NCI-H1092 (cell line): Measurements from ENCODE around the gene MICAL3.
A peak's percentile ranks its signal among the peaks of the same experiment; 100 is the strongest.
"Not testable (repeated sequence)": the region's sequence is repeated elsewhere in the genome, so short reads cannot be mapped to it uniquely, and the experiment has no call there.

Experiments
- DNase-seq: peaks from one replicate; lab custom pipeline; 2025; lab: John Stamatoyannopoulos, UW

MICAL3 gene

DNA sequence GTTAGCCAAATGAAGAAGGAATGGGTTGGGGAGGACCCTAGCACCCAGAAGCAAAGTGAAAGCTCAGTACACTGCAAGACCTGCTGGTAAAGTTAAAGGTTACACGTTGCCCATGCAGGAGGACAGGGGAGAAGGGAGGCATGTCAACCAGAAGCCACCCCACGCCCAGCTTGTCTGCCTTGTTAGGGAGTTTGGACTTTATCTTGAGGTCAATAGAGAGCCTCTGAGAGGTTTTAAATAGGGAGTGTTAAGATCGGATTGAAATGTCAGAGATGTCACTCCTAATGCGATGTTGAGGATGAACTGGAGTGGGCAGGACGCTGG, 34.7 kb upstream of the MICAL3 start:
- no peak for DNase-seq

DNA sequence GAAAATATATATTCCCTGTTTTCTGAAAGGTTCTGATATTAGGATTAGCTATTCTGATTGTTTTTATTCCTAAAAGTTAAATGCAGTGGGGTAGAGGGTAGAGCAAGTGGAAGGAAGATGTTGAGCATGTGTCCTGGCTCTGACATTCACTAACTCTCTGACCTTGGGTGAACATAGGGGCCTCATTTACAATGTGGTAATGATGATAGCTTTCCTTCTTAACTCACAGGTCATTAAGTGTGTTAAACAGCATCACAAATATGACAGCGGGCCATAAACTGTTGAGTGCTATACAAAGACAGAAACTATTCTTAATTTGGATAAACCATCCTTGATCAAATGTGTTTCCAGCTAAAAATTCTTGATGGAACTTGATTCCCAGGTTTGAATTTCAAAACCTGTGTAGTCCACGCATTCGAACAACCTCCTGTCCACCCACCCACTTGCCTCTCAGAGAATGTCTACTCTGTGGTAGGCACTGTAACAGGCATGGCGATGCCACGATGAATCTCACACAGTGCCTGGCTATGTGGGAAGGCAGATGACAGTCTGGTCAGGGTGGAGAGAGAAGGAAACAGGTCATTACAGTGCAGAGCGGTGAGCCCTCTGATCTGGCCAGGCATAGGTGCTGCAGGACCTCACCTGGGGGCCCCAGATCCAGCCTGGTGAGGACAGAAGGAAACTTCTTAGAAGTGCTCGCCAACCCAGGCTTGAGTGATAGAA, 34.2 kb upstream of the MICAL3 start:
- DNase-seq, result no peak

DNA sequence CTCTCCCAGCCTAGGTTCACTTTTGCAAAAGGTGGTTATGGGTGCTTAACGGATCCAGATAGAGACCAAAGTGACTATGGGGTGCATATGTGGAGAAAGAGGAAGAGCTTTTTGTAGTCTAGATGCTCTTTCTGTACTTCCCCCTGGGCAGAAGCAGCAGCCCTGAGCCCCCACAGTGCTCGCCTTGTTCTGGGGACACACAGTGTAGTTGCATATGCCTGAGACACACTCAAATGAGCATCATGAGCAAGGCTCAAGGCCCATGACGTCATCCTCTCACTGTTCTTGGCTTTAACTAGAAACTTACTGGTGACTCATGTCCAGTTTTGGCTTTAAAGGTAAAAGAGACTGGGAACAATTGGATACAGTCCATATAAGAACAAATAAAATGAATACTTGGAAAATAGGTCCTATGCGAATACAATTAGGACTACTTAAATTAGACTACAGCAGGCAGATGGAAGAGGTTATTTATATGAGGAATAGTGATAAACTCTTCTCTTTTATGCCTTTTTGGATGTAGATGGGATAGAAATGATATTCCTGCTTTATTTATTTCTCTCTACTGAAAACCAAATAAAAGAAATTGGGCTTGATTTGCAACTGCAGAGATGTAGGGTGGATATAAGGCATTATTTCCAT, 33.3 kb upstream of the MICAL3 start:
- DNase-seq, result no peak

DNA sequence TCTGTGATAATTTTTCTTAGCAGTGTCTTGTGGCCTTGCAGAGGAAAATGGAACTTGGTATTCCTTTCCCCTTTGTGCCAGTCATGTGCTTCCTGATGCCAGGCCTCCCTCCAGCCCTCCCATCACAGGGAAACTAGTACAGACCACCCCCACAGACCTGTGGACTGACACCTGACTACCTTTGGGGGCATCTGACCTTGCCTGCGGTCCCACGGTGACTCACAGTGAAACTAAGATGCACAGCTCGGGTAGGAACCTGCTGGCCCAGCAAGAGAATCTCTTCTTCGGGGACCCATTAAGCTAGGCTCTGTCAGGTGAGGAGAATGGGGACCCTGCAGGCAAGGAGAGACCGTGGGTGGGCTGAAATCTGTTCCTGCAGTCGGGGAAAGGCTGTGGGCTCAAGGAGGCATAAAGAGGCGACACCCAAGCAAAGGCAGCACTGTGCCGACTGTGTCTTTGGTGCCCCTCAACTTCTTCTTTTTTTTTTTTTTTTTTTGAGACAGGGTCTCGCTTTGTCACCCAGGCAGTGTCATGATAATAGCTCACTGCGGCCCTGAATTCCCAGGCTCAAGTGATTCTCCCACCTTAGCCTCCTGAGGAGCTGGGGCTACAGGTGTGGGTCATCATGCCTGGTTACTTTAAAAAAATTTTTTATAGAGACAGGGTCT, 32.6 kb upstream of the MICAL3 start:
- no peak for DNase-seq

DNA sequence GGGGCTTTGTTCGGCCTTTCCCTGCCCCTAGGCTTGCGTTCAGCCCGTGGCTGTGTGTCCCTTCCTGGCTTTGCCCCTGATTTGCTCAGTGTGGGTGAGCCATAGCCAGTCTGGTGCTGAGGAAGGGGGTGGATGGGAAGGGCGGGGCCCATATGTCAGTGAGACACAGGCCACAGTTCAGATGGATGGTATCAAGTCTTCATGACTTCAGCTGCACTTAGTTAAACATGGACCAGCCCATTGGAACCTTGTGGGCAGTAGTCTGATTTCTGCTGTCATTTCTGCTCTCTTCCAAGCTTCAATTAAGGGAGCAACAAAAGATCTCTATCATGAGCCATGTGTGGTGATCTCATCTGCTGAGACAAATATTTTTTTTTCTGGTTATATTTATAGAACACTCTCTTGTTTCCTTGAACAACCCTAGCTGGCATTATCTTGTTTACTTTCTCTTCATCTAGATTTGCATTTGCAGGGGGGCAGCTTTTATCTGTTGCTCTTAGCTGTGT, 31.9 kb upstream of the MICAL3 start:
- no peak for DNase-seq

DNA sequence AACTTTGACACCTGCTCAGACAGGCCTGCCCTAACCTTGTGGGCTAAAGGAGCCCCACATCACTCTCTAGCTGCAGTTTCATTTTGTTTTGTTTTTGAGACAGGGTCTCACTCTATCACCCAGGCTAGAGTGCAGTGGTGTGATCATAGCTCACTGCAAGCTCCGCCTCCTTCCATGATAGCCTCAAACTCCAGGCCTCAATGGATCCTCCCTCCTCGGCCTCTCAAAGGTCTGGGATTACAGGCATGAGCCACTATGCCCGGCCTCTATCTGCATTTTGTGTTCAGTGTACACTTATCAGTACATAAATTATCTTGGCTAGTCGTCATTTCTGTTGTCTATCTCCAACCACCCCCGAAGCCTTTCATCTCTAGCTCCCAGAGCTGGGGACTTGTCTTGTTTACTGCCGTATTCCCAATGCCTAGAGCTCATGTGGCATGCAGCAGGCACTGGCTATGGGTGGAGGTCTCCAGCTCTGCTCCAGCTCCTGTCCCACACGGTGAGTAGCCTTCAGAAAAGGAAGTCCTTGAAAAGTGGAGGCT, 31.3 kb upstream of the MICAL3 start:
- DNase-seq, result no peak

DNA sequence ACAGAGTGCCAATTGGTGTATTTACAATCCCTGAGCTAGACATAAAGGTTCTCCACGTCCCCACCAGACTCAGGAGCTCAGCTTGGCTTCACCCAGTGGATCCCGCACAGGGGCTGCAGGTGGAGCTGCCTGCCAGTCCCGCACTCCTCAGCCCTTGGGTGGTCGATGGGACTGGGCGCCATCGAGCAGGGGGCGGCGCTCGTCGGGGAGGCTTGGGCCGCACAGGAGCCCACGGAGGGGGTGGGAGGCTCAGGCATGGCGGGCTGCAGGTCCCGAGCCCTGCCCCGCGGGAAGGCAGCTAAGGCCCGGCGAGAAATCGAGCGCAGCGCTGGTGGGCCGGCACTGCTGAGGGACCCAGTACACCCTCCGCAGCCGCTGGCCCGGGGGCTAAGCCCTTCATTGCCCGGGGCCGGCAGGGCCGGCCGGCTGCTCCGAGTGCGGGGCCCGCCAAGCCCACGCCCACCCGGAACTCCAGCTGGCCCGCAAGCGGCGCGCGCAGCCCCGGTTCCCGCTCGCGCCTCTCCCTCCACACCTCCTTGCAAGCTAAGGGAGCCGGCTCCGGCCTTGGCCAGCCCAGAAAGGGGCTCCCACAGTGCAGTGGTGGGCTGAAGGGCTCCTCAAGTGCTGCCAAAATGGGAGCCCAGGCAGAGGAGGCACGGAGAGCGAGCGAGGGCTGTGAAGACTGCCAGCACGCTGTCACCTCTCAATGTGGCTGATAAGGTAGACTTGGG, 29.0 kb upstream of the MICAL3 start:
- not testable (repeated sequence) for DNase-seq

DNA sequence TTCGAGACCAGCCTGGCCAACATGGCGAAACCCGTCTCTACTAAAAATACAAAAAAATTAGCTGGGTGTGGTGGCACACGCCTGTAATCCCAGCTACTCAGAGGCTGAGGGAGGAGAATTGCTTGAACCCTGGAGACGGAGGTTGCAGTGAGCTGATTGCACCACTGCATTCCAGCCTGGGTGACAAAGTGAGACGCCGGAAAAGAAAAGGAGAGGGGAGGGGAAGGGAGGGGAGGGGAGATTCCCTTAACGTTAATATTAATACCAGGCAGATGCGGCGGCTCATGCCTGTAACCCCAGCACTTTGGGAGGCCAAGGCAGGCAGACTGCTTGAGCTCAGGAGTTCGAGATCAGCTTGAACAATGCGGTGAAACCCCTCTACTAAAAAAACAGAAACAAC, 26.8 kb upstream of the MICAL3 start:
- not testable (repeated sequence) for DNase-seq

DNA sequence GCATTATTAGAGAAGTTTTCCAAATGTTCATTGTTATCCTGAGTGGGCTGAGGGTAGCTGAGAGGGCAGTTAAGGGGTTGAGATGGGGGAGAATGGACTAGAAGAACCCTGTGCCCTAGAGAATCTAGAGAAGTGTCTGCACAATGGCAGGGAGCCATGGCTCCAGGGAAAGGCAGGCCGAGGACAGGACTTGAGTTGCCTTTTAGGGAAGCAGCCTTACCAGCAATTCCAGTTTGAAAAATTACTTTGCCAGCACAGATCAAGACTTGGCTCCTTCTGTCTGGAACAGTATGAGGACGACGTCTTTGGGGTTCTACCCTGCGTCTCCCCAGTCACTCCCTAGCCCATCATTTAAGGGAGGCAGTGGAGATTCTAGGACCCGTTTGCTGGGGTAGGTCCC, 25.7 kb upstream of the MICAL3 start:
- DNase-seq, result no peak

DNA sequence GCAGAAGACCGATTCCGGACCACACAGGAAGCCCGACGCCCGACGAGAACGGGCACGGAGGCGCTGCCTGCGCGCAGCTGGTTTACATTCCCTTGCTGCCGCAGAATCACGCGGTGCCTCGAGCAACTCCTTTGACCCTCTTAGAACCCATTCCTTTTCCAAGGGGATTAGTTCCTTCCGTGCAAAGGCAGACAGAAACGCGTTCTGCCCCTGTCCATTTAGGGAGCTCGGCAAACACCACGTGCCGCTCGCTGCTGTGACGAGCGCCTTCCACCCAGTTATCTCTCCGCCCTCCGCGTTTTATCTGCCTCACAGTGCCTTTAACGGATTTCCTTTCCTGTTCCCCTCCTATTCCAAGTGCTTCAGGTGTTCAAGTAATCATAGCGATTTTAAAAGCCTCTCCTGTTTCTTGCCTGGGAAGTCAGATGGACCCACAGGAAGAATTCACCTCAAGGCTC, 24.1 kb upstream of the MICAL3 start:
- DNase-seq, result no peak

DNA sequence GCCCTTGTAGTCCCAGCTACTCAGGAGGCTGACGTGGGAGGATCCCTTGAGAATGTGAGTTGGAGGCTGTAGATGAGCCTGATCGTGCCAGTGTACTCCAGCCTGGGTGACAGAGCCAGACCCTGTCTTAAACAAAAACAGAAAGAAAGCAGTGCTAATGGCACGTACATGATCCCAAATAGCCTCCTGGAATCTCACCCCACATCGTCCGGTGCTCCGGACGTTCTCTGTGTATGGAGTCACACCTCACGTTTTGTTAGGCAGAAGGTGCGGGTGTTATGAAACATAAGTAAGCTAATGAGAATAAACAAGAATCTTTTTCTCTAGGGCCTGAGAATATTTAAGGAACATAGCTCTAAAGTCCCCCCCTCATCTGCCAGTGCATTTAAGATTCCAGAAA, 23.7 kb upstream of the MICAL3 start:
- DNase-seq, result no peak

DNA sequence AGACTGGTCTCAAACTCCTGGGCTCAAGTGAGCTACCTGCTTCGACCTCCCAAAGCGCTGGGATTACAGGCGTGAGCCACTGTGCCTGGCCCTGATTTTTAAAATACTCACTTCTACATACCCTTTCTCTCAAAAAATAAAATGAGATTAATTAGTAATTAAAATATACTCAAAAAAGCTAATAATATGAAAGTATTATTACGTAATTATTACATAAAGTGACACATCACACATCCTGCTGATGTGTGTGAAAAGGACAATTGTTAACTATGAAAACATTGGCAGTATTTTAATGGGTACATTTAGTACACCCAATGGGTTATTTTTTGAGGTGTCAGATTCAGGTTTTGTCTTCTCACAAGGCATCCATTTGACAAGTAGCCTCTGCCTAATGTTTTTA, 21.4 kb upstream of the MICAL3 start:
- no peak for DNase-seq

DNA sequence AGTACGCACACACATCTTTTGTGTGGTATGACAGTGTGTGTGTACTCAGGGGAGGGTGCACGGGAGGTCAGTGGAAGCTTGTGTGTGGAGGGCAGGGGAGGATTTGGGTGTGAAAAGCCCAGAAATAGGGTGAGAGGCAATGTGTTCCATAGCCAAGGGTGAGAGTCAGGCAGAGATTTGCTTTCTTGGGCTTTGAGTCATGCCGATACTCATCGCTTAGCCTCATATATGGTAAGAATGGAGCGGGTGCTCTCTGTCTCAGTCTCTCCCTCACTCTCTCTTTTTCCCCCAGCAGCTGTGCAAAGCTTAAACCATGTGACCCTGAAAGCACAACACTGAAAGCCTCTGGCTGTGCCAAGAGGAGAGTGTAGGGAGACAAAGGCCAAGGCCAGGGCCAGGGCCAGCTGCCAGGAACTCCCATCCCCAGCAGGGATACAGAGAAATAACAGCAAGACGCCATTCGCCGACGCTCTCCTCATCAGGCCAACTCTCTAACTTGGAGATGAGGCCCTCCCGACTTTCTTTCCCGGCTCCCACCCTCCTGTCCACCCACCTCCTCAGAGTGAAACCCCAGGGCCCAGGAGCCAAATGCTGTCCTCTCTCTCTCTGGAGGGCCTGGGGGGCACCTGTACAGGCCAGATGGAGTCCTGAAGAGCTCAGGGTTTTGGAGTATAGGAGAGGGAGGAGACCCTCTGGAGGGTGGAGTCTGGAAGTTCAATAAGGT, 20.3 kb upstream of the MICAL3 start:
- DNase-seq, result peak; percentile 95

DNA sequence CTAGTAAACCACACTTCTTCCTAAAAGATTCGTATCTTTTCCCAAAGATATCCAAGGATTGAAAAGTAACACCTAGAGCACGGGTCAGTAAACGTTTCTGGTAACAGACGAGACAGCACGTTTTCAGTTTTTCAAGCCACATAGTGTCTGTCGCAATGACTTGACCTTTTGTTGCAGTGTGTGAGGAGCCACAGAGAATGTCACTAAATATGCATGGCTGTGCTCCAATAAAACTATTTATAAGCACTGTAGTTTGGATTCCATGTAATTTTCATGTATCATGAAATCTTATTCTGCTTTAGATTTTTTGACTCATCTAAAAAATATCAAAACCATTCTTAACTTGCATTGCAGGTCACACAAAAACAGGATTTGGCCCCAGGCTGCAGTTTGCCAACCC, 18.3 kb upstream of the MICAL3 start:
- no peak for DNase-seq

DNA sequence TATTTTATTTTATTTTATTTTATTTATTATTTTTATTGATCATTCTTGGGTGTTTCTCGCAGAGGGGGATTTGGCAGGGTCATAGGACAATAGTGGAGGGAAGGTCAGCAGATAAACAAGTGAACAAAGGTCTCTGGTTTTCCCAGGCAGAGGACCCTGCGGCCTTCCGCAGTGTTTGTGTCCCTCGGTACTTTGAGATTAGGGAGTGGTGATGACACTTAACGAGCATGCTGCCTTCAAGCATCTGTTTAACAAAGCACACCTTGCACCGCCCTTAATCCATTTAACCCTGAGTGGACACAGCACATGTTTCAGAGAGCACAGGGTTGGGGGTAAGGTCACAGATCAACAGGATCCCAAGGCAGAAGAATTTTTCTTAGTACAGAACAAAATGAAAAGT, 16.5 kb upstream of the MICAL3 start:
- not testable (repeated sequence) for DNase-seq

DNA sequence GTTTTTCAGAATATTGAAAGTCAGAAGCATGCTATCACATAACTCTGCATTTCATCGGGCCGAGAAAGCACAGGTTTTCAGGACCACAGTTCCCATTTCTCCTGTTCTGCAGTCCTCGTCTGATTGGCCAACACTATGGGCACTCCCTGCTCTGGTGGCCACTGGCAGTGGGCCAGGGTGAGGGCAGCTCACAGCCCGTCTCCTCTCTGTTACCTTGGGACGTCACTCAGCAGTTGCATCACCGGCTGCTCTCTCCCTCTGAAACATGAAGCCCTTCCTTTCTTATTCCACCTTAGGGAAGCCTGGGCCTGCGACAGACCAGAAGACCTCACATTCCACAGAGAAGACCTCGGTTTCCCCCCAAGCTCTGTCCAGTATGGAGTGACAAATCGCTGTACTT, 11.4 kb upstream of the MICAL3 start:
- no peak for DNase-seq

DNA sequence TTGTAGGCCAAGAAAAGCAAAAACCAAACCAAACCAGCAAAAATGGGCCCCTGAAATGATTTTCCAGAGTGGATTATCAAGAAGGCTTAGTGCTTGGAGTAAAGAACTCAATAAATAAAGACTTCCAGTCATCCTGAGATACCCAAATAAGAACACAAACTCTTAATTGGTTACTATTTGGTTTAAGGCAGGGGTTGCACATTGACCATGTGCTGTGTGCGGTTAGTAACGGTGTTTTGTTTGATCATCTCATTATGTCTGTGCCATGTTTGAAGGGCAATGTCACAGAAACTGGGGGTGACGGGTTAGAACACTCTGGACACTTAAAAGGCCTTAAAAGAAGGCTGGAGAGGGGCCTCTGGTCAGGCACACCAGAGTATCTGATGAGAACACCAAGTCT, 9.7 kb upstream of the MICAL3 start:
- DNase-seq, result no peak

DNA sequence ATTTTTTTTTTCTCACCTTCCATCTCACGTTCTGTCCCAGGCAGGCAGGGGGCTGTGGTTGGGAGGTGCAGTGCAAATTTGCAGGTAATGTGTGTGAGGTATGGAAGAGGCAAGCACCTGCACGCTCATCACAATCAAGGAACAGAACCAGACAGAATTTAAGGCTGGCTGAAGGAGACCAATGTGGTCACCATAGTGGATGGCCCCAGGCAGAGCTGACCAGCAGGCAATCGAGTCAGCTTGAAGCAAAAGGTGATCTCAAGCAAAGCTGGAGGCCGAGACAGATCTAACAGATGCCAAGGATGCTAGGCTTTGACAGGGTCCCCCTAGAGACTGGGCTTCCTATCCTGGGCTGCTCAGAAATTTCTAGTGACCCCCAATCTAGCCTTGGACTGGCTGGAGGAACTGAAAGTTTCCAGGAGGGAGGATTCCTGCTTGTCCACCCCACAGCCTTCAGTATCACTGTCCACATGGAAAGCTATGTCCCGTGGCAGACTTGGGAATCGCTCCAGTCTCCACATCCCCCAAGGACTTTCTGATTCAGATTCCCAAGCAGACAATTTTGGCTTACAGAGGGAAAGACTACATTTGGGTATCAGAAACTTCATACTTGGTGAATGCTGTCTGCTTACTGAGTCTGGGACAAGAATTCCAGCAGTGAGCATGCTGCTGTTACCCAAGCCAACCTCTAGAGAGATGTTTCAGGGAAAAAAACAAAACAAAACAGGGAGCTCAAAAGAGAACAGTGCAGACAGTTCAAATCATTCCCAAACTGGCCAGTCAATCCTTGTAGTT, 9.0 kb upstream of the MICAL3 start:
- no peak for DNase-seq

DNA sequence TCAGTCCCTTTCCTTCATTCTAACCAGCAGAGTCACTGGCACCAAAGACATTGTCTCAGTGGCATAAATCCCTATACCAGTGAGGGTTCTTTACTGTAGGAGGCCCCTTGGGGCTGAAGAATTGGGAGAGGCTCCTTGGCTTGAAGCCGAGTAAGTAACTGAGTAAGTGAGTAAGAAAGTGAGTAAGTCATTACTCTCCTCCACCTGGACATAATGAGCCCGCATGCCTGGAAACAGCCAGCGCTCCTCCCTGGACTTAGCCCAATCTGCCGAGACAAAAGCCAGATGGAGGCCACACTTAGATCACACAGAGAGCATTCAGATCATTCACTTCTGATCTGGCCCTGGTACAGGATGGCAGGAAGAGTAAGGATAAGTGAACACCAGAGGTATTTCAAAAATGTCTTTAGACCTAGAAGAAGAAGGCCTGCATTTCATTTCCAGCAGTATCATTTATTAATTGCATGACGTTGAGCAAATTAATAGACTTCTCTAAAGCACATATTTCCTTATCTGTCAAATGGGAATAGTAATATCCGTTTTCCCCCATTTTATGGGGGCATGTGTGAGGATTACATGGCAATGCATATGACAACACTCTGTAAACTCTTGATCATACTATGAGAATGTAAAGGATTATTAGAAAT, 8.2 kb upstream of the MICAL3 start:
- DNase-seq, result no peak
